ENCODE data around the gene AFDN.

The AFDN gene

GRCh38 chr6:167918548-167919278 lies 92.0 kb downstream of the AFDN start:
- no peak for DNase-seq (ENCODE audit: low spot score)

- no peak for DNase-seq (ENCODE audit: low spot score)
Observed at GRCh38 chr6:167919349-167919748, 92.6 kb downstream of the AFDN start.

- DNase-seq (ENCODE audit: low spot score): no peak
Observed at GRCh38 chr6:167920165-167920564, 93.5 kb downstream of the AFDN start.

GRCh38 chr6:167921831-167922230 lies 95.1 kb downstream of the AFDN start:
- no peak for DNase-seq (ENCODE audit: low spot score)

- DNase-seq (ENCODE audit: low spot score): no peak
Observed at GRCh38 chr6:167925026-167925425, 98.3 kb downstream of the AFDN start.

GRCh38 chr6:167927246-167927645 lies 100.5 kb downstream of the AFDN start:
- no peak for DNase-seq (ENCODE audit: low spot score)

- DNase-seq (ENCODE audit: low spot score): no peak
Observed at GRCh38 chr6:167928111-167928510, 101.4 kb downstream of the AFDN start.

GRCh38 chr6:167930295-167930694 lies 103.6 kb downstream of the AFDN start:
- DNase-seq (ENCODE audit: low spot score): no peak

GRCh38 chr6:167932468-167933276 lies 106.0 kb downstream of the AFDN start:
- DNase-seq (ENCODE audit: low spot score): no peak

GRCh38 chr6:167933290-167933689 lies 106.6 kb downstream of the AFDN start:
- no peak for DNase-seq (ENCODE audit: low spot score)

GRCh38 chr6:167933847-167934246 lies 107.1 kb downstream of the AFDN start:
- DNase-seq (ENCODE audit: low spot score): no peak

- DNase-seq (ENCODE audit: low spot score): no peak
Observed at GRCh38 chr6:167934426-167934864, 107.7 kb downstream of the AFDN start.

- DNase-seq (ENCODE audit: low spot score): no peak
Observed at GRCh38 chr6:167936051-167936450, 109.3 kb downstream of the AFDN start.

- no peak for DNase-seq (ENCODE audit: low spot score)
Observed at GRCh38 chr6:167937301-167937700, 110.6 kb downstream of the AFDN start.

- DNase-seq (ENCODE audit: low spot score): no peak
Observed at GRCh38 chr6:167937948-167938911, 111.5 kb downstream of the AFDN start.

- no peak for DNase-seq (ENCODE audit: low spot score)
Observed at GRCh38 chr6:167941822-167942221, 115.1 kb downstream of the AFDN start.

- DNase-seq (ENCODE audit: low spot score): no peak
Observed at GRCh38 chr6:167944130-167944529, 117.4 kb downstream of the AFDN start.

- no peak for DNase-seq (ENCODE audit: low spot score)
Observed at GRCh38 chr6:167946007-167946406, 119.3 kb downstream of the AFDN start.

- no peak for DNase-seq (ENCODE audit: low spot score)
Observed at GRCh38 chr6:167946604-167947003, 119.9 kb downstream of the AFDN start.

- no peak for DNase-seq (ENCODE audit: low spot score)
Observed at GRCh38 chr6:167947716-167948115, 121.0 kb downstream of the AFDN start.

GRCh38 chr6:167948716-167949115 lies 122.0 kb downstream of the AFDN start:
- DNase-seq (ENCODE audit: low spot score): no peak

GRCh38 chr6:167949121-167949684 lies 122.5 kb downstream of the AFDN start:
- DNase-seq (ENCODE audit: low spot score): no peak
